Right ventricle myocardium superior (tissue), 1 donor: ENCODE measurements around the gene RAD51D. TPM values are rescaled to one million over a fixed set of nuclear protein-coding genes. Genes with fewer than 3 reads are reported as not detected.
"Not testable (repeated sequence)": the region's sequence is repeated elsewhere in the genome, so short reads cannot be mapped to it uniquely, and the experiment has no call there.

Source experiments
- ATAC-seq: fragments of 200-7000 bp; cut with Tn5 transposase; one replicate; pipeline ENCODE4 v1.9.1; 2020; ENCODE audit warnings: mild to moderate bottlenecking; ENCODE audit not compliant: poor library complexity
- DNase-seq: peaks from one replicate; pipeline ENCODE4 v3.0.0-alpha.2; 2020
- intact Hi-C: fragments of 100-400 bp; cut with DNase I; formaldehyde crosslinking; loops from one replicate; pipeline ENCODE4 v1.11.2; 2022
- total RNA-seq: library from RNA; stranded (reverse); fragmentation: NEBNext Ultra II Directional; extraction: Animal tissue kit (Norgen Biotek cat#: 25700); gene quantifications from one replicate; pipeline ENCODE4 v1.2.1, GENCODE V29; 2021
- donor health status: DM: no; HTN: yes; CAD: no; lungs with severe emphysema.

Gene RAD51D
- total RNA-seq, 1 donor from 2014 or later, result 4.4 TPM

GRCh38 chr17:35051183-35051578, 68.5 kb downstream of the RAD51D start:
- ATAC-seq, result peak; percentile 74
- intact Hi-C loops, result no loop called here
- DNase-seq, result no peak

- intact Hi-C loops, result no loop called here
- DNase-seq (no peak), ATAC-seq (no peak)
Observed at GRCh38 chr17:35050170-35050569, 69.5 kb downstream of the RAD51D start.

GRCh38 chr17:35048685-35049379, 70.8 kb downstream of the RAD51D start:
- DNase-seq (no peak), ATAC-seq (no peak)
- intact Hi-C loops, result no loop called here

GRCh38 chr17:35046740-35047283, 72.8 kb downstream of the RAD51D start:
- ATAC-seq, result no peak
- intact Hi-C loops, result no loop called here
- no peak for DNase-seq

- DNase-seq (no peak), ATAC-seq (no peak)
- intact Hi-C loops, result no loop called here
Observed at GRCh38 chr17:35046245-35046644, 73.4 kb downstream of the RAD51D start.

- ATAC-seq, intact Hi-C loops, DNase-seq: not testable (repeated sequence)
Observed at GRCh38 chr17:35045458-35045979, 74.1 kb downstream of the RAD51D start.

GRCh38 chr17:35044181-35044580, 75.5 kb downstream of the RAD51D start:
- DNase-seq (no peak), ATAC-seq (no peak)
- intact Hi-C loops, result no loop called here

Other genes starting within 250 kb of the RAD51D start
- 1.8 TPM for gene CCT6B, start 158.4 kb downstream of the RAD51D start, total RNA-seq
- 8.9 TPM for gene ZNF830, start 158.3 kb downstream of the RAD51D start, total RNA-seq
- gene LIG3, start 139.3 kb downstream of the RAD51D start, total RNA-seq, result 15.2 TPM
- gene RFFL, start 56.2 kb downstream of the RAD51D start, total RNA-seq, result 10.5 TPM
- not detected for gene FNDC8, start 1.8 kb upstream of the RAD51D start, total RNA-seq
- 3.5 TPM for gene NLE1, start 22.4 kb upstream of the RAD51D start, total RNA-seq
- 223 TPM for gene UNC45B, start 28.0 kb upstream of the RAD51D start, total RNA-seq
- gene SLC35G3, start 74.5 kb upstream of the RAD51D start, total RNA-seq, result not detected
- gene SLFN5, start 123.2 kb upstream of the RAD51D start, total RNA-seq, result 11.4 TPM